T1000 (cell line): ENCODE measurements around the gene U2SURP.
"Not testable (repeated sequence)": the region's sequence is repeated elsewhere in the genome, so short reads cannot be mapped to it uniquely, and the experiment has no call there.

ENCODE experiments used
- DNase-seq: peaks from one replicate; lab custom pipeline; 2025; ENCODE audit warnings: mixed read lengths; lab: John Stamatoyannopoulos, UW

Gene U2SURP

DNA sequence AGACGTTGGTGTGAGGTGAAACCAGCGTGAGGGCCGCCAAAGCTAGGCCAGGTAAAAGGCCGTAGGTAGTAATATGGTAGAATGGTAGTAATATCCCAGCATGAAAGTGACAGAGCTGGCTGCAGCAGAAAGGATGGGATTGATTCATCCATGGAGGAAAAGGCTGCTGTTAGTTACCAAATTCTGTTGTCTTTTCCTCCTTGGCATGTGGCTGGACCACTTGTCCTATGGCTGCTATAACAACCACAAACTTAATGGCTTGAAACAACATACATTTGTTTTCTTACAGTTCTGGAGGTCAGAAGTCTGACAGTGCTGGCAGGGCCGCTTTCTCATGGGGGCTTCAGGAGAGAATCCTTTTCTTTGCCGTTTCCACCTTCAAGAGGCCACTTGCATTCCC is 70.4 kb downstream of the U2SURP start:
- no peak for DNase-seq

DNA sequence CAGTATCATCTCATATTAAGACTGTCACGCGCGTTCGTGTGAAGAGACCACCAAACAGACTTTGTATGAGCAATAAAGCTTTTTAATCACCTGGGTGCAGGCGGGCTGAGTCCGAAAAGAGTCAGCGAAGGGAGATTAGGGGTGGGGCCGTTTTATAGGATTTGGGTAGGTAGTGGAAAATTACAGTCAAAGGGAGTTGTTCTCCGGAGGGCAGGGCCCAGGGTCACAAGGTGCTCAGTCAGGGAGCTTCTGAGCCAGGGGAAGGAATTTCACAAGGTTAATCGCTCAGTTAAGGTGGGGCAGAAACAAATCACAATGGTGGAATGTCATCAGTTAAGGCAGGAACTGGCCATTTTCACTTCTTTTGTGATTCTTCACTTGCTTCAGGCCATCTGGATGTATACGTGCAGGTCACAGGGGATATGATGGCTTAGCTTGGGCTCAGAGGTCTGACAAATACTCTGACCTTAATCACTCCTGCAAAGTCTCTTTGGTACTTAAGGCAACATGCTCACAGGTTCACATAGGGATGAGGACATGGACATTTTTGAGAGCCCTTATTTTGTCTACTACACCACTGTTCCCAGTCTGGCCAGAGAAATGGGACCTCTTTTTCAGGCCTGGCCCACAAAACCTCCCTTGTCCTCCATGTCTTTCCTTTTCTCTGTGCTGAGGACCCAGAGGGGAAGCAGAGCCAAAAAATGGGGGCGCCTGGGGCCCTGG is 71.1 kb downstream of the U2SURP start:
- not testable (repeated sequence) for DNase-seq

DNA sequence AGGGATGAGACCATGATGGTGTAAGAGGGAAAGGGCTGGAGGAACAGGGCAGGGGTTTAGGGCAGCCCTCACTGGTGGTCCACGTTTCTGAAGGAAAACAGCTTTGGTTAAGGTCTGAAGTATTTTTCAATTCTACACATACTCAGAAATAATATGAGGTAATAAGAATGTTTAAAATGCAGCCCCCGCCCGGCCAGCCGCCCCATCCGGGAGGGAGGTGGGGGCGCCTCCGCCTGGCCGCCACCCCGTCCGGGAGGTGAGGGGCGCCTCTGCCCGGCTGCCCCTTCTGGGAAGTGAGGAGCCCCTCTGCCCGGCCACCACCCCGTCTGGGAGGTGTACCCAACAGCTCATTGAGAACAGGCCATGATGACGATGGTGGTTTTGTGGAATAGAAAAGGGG is 72.2 kb downstream of the U2SURP start:
- not testable (repeated sequence) for DNase-seq

DNA sequence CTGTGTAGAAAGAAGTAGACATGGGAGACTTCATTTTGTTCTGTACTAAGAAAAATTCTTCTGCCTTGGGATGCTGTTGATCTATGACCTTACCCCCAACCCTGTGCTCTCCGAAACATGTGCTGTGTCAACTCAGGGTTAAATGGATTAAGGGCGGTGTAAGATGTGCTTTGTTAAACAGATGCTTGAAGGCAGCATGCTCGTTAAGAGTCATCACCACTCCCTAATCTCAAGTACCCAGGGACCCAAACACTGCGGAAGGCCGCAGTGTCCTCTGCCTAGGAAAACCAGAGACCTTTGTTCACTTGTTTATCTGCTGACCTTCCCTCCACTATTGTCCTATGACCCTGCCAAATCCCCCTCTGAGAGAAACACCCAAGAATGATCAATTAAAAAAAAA is 72.6 kb downstream of the U2SURP start:
- not testable (repeated sequence) for DNase-seq

DNA sequence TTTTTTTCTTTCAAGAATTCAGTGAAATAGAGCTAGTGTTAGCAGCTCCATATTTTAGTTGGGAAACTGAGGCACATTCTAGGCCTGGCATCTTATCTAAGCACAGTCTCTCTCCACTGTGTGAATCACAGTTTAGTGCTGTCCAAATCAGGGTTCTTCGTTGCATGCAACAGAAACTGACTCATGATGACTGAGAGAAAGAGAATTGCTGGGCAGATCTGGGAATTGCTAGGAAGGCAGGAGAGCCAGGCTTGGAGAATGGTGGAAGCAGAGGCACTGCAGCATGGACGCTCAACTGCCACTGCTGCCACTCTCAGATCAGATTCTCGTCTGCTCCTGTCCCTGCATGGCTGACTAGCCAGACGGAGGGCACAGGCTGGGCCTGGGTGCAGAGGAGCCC is 77.5 kb downstream of the U2SURP start:
- no peak for DNase-seq

DNA sequence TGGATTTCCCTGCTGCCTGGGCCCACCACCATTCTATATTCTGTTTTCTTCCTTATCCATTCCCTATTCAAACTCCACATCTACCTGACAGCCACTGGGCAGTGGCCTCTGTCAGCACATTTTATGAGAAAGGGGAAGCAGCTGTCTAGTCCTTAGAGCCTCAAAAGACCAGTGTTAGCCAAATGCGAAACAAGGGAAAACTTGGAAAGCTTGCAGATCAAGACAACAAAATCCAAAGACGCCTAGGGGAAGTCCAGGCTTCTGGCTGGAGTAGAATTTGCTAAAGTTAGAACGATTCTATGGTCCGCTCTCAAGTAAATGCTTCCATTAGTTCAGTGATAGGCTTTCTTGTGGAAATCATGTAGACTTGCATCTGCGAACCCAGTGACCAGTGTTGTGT is 78.8 kb downstream of the U2SURP start:
- no peak for DNase-seq

DNA sequence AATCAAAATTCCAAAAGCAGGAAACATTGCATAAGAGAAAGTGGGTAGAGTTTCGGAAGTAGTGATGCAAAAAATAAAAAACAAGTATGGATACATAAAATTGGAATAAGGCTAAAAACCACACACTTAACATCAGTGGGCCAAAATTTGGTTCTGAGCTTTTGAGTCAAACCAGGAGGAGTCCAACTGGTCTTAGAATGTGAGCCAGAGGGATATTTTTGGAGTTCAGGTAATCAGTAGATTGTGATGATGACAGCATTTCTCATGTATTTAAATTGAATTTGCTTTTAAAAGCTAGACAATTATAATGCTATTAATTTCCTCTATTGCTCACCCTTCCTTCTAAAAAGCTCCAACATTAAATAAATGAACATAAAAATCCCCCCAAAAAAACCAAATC is 80.0 kb downstream of the U2SURP start:
- DNase-seq, result no peak

GRCh38 chr3:143081844-143082778 is 80.7 kb downstream of the U2SURP start:
- DNase-seq, result no peak

- DNase-seq, result no peak
Observed at GRCh38 chr3:143083781-143084180, 82.4 kb downstream of the U2SURP start.

GRCh38 chr3:143084856-143085731 is 83.7 kb downstream of the U2SURP start:
- no peak for DNase-seq

DNA sequence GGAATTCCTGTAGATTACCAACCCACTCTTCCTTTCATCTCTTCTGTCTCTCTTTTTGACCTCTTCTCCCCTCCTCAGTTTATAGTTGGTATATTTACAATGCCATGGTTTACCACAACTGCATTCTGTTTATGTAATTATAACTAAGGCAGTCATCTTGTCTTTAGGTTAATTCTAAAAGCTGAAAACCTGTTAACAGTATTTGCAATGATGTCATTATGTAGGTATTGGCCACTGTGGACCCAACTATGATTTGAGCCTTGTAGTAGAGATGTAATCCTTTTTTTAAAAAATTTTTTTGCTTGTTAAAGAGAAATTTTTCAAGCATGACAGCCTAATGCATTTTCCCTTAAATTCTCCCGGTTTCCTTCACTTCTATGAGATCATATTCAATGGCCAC is 87.5 kb downstream of the U2SURP start:
- DNase-seq, result no peak

GRCh38 chr3:143089965-143090364 is 88.6 kb downstream of the U2SURP start:
- DNase-seq, result no peak

- no peak for DNase-seq
Observed at GRCh38 chr3:143090486-143090885, 89.1 kb downstream of the U2SURP start.

- DNase-seq, result no peak
Observed at GRCh38 chr3:143090976-143091837, 89.8 kb downstream of the U2SURP start.

GRCh38 chr3:143092191-143092590 is 90.8 kb downstream of the U2SURP start:
- no peak for DNase-seq

DNA sequence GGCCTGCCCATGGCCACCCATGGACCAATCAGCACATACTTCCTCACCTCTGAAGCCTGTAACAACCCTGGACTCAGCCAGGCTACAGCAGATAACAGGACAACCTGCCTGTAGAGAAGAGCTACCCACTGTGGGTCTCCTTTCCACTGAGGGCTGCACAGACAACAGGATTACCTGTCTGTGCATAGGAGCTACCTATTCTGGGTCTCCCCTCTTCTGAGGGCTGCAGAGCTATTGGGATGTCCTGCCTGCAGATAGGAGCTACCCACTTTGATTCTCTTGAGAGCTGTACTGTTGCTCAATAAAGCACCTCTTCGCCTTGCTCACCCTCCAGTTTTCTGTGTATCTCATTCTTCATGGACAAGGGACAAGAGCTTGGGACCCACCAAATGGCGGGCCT is 94.4 kb downstream of the U2SURP start:
- no peak for DNase-seq

- no peak for DNase-seq
Observed at GRCh38 chr3:143098032-143098764, 96.8 kb downstream of the U2SURP start.

DNA sequence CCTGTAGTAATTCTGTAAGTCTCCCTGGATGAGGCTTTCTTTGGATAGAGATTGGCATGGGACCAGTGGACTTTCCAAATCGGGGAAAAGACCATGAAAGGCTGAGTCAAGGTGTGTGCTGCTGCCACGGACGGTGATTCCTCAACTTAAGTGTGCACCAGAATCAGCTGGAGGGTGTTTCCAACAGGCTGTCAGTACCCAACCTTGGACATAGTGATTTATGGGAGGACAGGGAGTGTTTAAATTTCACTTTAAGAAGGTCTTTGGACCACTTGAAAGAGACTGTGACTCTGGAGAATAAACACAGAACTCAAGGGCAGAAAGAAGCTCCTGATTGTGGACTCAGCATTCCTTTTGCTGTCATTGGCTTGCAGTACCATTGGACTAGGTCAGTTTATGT is 97.8 kb downstream of the U2SURP start:
- DNase-seq, result no peak

- DNase-seq, result no peak
Observed at GRCh38 chr3:143099690-143100089, 98.3 kb downstream of the U2SURP start.

DNA sequence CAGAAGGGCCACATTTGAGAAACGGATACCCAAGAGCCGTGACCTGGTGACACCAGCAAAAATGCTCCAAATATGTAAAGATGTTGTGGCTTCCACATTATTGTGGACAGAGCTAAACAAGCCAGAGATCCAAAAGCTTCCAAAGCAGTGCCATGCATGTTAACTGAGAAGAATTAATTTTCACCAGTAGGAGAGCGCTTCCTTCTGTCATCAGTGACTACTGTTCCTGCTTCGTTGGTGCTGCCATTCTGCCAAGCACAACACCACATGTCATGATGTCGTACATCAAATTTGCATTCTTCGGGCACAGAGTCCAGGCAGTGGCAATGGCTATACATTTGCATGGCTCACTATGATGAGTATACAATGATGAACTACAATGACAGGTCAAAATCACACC is 99.1 kb downstream of the U2SURP start:
- DNase-seq, result no peak
